ENCODE results near the gene GNAT1.

Gene GNAT1

DNA sequence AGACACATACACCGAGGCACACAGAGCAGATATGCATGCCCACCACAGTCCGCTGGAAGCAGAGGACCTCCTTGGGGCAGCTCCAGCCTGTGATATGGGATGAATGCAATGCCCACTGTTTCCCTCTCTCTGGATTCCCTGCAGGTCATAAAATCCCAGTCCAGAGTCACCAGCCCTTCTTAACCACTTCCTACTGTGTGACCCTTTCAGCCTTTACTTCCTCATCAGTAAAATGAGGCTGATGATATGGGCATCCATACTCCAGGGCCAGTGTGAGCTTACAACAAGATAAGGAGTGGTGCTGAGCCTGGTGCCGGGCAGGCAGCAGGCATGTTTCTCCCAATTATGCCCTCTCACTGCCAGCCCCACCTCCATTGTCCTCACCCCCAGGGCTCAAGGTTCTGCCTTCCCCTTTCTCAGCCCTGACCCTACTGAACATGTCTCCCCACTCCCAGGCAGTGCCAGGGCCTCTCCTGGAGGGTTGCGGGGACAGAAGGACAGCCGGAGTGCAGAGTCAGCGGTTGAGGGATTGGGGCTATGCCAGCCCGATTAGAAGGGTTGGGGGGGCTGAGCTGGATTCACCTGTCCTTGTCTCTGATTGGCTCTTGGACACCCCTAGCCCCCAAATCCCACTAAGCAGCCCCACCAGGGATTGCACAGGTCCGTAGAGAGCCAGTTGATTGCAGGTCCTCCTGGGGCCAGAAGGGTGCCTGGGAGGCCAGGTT lies at the start of gene GNAT1:
Gene GNAT1, plus strand, starts transcription at position 675 of the 725 bp plus-strand sequence. CDS start 116 bp downstream, outside the sequence.
- no peak for DNase-seq

DNA sequence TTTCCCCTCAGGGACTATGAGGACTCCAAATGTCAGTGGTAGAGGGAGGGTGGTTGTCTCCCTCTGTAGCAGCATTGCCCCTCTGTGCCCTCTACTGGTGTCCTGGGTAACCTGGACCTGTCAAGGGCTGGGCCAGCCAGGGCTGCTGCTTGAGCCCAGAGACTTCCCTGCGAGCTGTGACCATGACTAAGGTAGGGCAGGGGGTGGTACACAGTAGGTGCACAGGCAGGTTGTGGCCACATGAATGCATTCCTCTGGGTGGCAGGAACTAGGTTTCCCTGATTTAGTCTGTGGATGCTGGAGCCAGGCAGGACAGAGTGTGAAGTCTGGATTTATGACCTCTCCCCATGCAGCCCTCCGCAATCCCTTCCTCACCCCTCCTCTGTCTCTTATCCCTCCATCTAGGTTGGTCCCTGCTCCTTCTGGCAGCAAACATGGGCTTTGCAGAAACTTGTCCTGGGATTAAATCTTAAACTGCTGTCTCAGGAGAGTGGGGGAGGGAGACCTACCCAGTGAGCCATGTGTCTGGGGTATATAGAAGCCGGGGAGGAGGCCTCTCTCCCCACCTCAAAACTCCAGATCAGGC lies 45.0 kb upstream of the GNAT1 start:
- DNase-seq = no peak

DNA sequence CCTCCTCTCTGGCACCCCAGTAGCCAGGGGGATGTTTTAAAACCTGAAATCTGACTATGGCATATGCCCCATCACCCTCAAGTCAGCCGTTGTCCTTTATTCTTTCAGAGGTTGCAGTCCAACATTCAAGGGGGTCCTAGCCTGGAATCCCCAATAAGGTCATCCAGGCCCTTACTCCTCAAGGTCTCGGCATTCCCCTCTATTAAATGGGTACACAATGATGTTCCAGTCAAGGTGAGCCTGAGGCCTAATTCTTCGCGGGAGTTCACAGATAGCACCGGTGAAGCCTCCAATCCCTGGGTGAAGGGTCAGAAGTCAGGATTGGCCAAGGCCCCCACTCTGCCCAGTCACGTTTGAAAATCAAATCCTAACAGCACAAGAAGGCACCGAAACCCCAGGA lies 44.4 kb upstream of the GNAT1 start:
- DNase-seq = no peak

DNA sequence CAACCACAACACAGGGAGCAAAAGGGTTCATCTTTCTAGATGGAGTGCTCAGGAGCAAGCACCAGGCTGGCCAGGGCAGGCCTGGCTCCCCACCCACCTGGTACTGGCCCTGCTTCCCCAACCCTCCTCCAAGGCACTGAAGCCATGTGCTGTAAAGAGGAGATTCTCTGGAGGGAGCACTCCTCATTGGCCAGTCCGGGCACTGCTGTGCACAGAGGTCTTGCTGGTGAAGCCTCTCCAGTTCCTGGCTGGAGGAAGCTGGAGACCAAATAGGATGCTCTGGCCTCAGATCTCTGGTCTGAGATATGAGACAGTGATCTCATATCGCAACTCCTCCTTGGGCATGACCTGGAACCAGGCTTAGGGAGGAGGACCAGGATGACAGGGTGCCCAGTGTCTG lies 44.0 kb upstream of the GNAT1 start:
- no peak for DNase-seq

- DNase-seq = peak; percentile 37
These were observed 43.5 kb upstream of the GNAT1 start for GRCh38 chr3:50147861-50148260.

DNA sequence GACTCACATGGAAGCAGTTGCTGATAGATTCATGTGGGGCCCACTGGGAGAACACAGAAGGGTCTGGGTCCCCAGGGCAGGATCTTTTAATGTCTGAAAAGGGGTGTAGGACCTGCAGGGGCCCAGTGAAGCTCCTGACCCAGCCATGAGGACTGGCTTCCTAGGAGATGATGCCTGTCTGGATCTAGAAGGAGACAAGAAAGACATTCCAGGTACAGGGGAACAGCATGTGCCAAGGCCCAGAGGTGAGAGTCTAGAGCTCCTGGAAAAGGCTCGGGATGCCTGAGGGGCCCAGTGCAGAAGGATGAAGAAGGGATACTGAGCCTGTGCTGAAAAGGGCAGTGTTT lies 41.0 kb upstream of the GNAT1 start:
- no peak for DNase-seq

GRCh38 chr3:50150863-50151686 lies 40.3 kb upstream of the GNAT1 start:
- DNase-seq = no peak

DNA sequence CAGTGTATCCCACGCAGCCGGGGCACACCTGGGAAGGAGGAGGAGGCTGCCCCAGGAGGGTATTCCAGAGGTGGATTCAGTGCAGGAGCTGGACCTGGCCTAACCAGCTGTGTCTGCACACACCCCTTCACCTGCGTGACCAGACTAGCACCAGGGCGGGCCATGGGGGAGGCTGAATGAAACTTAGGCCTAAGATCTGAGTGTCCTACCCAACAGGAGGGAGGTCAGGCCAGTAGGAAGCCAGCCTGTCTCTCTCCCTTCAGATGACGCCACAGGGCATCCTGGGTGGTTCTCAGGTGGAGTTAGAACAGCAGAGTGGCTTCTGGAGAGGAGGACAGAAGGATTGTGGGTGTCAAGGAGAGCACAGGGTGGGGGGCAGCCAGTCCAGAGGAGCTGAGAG lies 39.7 kb upstream of the GNAT1 start:
- DNase-seq = no peak

- DNase-seq = no peak
These were observed 37.5 kb upstream of the GNAT1 start for GRCh38 chr3:50153782-50154475.

GRCh38 chr3:50154476-50154839 lies 37.0 kb upstream of the GNAT1 start:
- DNase-seq = no peak

DNA sequence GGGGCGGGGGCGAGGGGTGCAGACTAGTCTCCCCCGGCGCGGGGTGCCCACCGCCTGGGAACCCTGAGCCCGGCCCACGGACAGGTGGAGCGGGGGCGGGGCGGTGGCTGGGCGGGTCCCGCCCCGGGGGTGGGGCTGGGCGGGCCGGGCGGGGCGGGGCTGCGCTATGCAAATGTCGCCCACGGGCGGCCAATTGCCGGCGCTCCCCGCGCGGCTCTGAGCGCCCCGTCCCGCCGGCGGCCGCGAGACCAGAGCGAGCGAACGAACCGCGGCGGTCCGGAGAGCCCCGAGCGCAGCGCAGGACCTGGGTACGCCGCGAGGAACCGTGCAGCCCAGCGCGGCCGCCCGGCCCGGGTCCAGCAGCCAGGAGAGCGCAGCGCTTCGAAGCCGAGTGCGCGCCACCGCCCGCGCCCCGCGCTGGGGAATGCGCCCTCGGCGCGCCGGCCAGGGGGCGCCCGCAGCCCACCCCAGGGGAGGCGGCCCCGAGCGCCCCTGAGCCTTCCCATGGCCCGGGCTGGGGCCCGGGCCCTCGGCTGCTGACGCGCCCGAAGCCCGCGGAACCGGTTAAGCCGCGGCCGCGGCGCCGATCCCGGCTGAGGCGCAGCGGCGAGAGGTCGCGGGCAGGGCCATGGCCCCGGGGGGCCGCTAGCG lies 36.4 kb upstream of the GNAT1 start, which contains the start of gene SEMA3F:
Gene SEMA3F, plus strand, starts transcription at position 485 of the 651 bp plus-strand sequence. CDS start 4,299 bp downstream, outside the sequence.
- DNase-seq = peak; percentile 68

- no peak for DNase-seq
These were observed 35.9 kb upstream of the GNAT1 start for GRCh38 chr3:50155491-50155878.

- DNase-seq = peak; percentile 17
These were observed 35.5 kb upstream of the GNAT1 start for GRCh38 chr3:50155891-50156290.

DNA sequence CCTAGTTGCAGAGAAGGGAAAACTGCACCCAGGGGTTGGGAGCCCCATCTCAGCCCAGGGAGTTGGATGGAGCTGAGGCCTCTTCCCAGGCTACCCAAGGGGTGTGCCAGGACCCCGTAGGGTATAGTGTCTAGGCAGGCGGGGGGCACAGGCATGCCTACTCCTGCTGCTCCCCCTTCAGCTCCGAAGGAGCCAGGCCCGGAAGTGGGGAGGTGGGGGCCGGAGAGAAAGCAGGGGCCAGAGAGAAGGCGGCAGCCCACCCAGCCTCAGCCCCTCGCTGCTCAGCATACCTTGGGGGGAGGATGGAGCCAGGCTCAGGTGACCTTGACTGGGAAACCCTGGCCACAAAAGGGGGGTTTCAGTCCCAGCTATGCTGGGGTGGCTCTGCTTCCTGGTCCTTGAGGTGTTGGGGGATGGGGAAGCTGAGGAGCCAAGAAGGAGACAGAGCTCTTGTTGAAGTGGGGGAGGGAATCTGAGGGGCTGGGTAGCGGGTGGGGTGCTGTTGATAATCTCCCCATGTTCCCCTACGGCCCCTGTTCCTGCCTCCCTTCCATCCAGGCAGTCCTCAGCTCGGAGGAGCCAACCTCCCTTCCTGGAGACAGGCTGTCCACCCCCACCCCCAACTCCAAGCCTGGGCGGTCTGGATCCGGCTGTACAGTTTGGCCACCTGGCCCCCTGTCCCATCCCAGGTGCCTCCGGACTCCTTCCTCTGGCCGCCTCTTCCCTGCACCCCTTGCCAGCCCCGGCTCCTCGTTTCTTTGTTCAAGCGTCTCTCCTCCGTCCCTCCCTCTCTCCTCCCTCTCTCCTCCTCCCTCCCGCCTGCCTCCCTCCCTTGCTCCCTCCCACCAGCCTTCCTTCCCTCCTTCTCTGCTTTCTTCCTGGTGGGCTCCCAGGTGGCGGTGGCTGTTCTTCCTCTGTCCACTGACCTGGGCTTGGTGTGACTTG lies 34.6 kb upstream of the GNAT1 start:
- DNase-seq = peak; percentile 59

DNA sequence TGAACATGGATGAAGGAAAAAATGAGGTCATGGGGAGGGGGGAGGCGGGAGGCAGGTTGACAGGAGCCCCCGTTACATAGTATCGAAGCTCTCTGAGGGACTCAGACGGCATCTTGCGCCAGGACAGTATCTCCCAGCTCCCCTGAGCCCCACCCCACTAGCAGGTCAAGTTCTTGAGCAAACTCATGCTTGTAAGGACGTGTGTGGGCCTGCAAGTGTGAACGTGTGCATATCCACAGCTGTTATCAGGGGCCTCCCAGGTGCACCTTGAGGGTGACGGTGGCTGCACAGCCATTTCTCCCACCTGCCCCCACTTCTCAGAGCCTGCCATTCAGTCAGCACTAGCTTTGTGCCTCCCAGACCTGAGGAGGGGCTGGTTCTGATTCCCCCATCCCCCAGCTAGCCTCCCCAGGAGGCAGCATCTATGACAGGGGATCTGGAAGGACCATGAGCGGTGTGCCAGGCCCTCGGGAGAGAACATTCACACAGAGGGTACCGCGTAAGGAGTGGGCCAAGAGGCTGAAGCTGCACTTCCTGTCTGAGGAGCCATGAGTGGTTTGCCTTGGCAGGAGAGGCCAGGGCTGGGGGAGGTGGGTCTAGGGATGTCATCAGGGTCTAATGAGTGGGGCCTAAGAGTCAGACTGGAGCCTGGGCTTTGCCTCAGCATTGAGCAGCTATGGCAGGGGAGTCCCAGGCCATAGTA lies 33.4 kb upstream of the GNAT1 start:
- peak; percentile 61 for DNase-seq

- DNase-seq = no peak
These were observed 32.8 kb upstream of the GNAT1 start for GRCh38 chr3:50158530-50159146.

GRCh38 chr3:50160561-50160983 lies 30.8 kb upstream of the GNAT1 start:
- DNase-seq = no peak

GRCh38 chr3:50161320-50161719 lies 30.1 kb upstream of the GNAT1 start:
- no peak for DNase-seq

- no peak for DNase-seq
These were observed 29.2 kb upstream of the GNAT1 start for GRCh38 chr3:50162034-50162883.
